K562 (cell line): ENCODE results near the gene MEIS2. TPM values are rescaled to one million over a fixed set of nuclear protein-coding genes. Genes with fewer than 3 reads are reported as not detected.

Experiments
- CC2D1A ChIP-seq: fragments of 450-650 bp; IDR thresholded peaks from 2 replicates; pipeline ENCODE4 v1.6.1; 2017; ENCODE audit warnings: mild to moderate bottlenecking
- CXXC5 ChIP-seq: fragments of 250-450 bp; sonication (Bioruptor Pico); IDR thresholded peaks from 2 replicates; pipeline ENCODE4 v1.8.0; 2022; ENCODE audit warnings: inconsistent platforms, mild to moderate bottlenecking, moderate library complexity
- FOS ChIP-seq: IDR thresholded peaks from 3 replicates; pipeline ENCODE4 v1.6.1; 2011; ENCODE audit not compliant: insufficient read length; ENCODE audit errors: extremely low read depth
- KAT8 ChIP-seq: fragments of 450-650 bp; IDR thresholded peaks from 2 replicates; pipeline ENCODE4 v1.6.1; 2016; ENCODE audit warnings: low read depth, mild to moderate bottlenecking
- MITF ChIP-seq: IDR thresholded peaks from 2 replicates; pipeline ENCODE4 v1.6.1; 2014; ENCODE audit warnings: antibody characterized with exemption
- NCOA2 ChIP-seq, 2 experiments: fragments of 450-650 bp; IDR thresholded peaks; 2 replicates each; pipeline ENCODE4 v1.6.1; 2018; ENCODE audit warnings: mild to moderate bottlenecking in 2 of 2, moderate library complexity in 1 of 2; ENCODE audit not compliant: partially characterized antibody in 2 of 2
- NR2C1 ChIP-seq, 2 experiments: fragments of 450-650 bp; IDR thresholded peaks; 2 replicates each; pipeline ENCODE4 v1.6.1; 2017; ENCODE audit warnings: mild to moderate bottlenecking in 2 of 2, antibody characterized with exemption in 1 of 2, inconsistent platforms in 1 of 2, missing compliant biosample characterization in 1 of 2, missing genetic modification characterization in 1 of 2
- PHF8 ChIP-seq: fragments of 200-600 bp; sonication (generic); IDR thresholded peaks from 2 replicates; pipeline ENCODE4 v1.6.1; 2012; ENCODE audit warnings: mixed run types, mild to moderate bottlenecking, inconsistent platforms, low read length, moderate library complexity, borderline replicate concordance
- RFX1 ChIP-seq: fragments of 450-650 bp; IDR thresholded peaks from 2 replicates; pipeline ENCODE4 v1.6.1; 2016; ENCODE audit warnings: mild to moderate bottlenecking, moderate library complexity
- SMARCC2 ChIP-seq: fragments of 450-650 bp; IDR thresholded peaks from 2 replicates; pipeline ENCODE4 v1.6.1; 2017; ENCODE audit warnings: antibody characterized with exemption, moderate library complexity, mild to moderate bottlenecking, low read depth
- TBP ChIP-seq: optimal IDR thresholded peaks from 2 replicates; pipeline ENCODE3; 2011; ENCODE audit warnings: low read depth, low read length, improper control_type of control experiment
- ZNF586 ChIP-seq: fragments of 450-650 bp; formaldehyde crosslinking; conservative IDR thresholded peaks from 2 replicates; pipeline ENCODE4 v1.4.0; 2020; ENCODE audit warnings: mild to moderate bottlenecking, moderate library complexity
- polyA plus RNA-seq, 8 experiments: library from polyadenylated mRNA; depleted of rRNA in 4 of 8; stranded (reverse) in 5 of 8; unstranded in 3 of 8; fragments of >200 nt; fragmentation: Nextera tagmentation in 2 of 8; fragmentation: Illumina TruSeq in 1 of 8; extraction: Ambion mirVana in 2 of 8; extraction: Trizol in 1 of 8; gene quantifications; 2 replicates each; pipeline versions ENCODE4 v1.2.1 to v1.2.3, GENCODE V29; 2011 to 2014; ENCODE audit warnings: inconsistent platforms in 1 of 8, missing spikeins in 1 of 8
- total RNA-seq, 7 experiments: library from RNA; depleted of rRNA in 6 of 7; stranded (reverse); fragments of >200 nt in 6 of 7; fragmentation: Illumina TruSeq in 2 of 7; extraction: Trizol in 2 of 7; gene quantifications; 2 replicates each; pipeline versions ENCODE4 v1.2.1 to v1.2.3, GENCODE V29; 2011 to 2021; ENCODE audit warnings: low replicate concordance in 1 of 7
- TF ChIP-seq, protein P1 (sequence below), 2 experiments: fragments of 450-650 bp in 1 of 2; IDR thresholded peaks; 2 replicates each; pipeline ENCODE4 v1.6.1; 2011 to 2017; ENCODE audit warnings: low read depth in 2 of 2, antibody characterized with exemption in 1 of 2, borderline replicate concordance in 1 of 2, low read length in 1 of 2, mild to moderate bottlenecking in 1 of 2, mixed read lengths in 1 of 2; ENCODE audit not compliant: control insufficient read depth in 1 of 2
- TF ChIP-seq, protein P2 (sequence below): fragments of 250-450 bp; sonication (Bioruptor Pico); IDR thresholded peaks from 2 replicates; pipeline ENCODE4 v1.5.0; 2021; ENCODE audit warnings: mild to moderate bottlenecking, moderate library complexity
- TF ChIP-seq, protein P3 (sequence below): sonication (generic); formaldehyde crosslinking; IDR thresholded peaks from 2 replicates; pipeline ENCODE4 v1.8.0; 2022; ENCODE audit warnings: mild to moderate bottlenecking, low read depth, missing genetic modification reagents

MEIS2 gene
- total and polyA plus RNA-seq, 9 of the 15 experiments (the other 6 are each of a cell fraction or from before 2014, with no cell fraction given) = 7.5 to 64.2 (median 22.3) TPM

GRCh38 chr15:36883713-36884517 lies 216.4 kb downstream of the MEIS2 start (continued):
- TF ChIP-seq, protein P1, sequence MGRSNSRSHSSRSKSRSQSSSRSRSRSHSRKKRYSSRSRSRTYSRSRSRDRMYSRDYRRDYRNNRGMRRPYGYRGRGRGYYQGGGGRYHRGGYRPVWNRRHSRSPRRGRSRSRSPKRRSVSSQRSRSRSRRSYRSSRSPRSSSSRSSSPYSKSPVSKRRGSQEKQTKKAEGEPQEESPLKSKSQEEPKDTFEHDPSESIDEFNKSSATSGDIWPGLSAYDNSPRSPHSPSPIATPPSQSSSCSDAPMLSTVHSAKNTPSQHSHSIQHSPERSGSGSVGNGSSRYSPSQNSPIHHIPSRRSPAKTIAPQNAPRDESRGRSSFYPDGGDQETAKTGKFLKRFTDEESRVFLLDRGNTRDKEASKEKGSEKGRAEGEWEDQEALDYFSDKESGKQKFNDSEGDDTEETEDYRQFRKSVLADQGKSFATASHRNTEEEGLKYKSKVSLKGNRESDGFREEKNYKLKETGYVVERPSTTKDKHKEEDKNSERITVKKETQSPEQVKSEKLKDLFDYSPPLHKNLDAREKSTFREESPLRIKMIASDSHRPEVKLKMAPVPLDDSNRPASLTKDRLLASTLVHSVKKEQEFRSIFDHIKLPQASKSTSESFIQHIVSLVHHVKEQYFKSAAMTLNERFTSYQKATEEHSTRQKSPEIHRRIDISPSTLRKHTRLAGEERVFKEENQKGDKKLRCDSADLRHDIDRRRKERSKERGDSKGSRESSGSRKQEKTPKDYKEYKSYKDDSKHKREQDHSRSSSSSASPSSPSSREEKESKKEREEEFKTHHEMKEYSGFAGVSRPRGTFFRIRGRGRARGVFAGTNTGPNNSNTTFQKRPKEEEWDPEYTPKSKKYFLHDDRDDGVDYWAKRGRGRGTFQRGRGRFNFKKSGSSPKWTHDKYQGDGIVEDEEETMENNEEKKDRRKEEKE (IDR thresholded peaks at IDR 0.05; ENCODE audit: borderline replicate concordance in 1 of 2, control insufficient read depth in 1 of 2, low read depth in 2 of 2, low read length in 1 of 2) = no peak
- TF ChIP-seq, protein P2, sequence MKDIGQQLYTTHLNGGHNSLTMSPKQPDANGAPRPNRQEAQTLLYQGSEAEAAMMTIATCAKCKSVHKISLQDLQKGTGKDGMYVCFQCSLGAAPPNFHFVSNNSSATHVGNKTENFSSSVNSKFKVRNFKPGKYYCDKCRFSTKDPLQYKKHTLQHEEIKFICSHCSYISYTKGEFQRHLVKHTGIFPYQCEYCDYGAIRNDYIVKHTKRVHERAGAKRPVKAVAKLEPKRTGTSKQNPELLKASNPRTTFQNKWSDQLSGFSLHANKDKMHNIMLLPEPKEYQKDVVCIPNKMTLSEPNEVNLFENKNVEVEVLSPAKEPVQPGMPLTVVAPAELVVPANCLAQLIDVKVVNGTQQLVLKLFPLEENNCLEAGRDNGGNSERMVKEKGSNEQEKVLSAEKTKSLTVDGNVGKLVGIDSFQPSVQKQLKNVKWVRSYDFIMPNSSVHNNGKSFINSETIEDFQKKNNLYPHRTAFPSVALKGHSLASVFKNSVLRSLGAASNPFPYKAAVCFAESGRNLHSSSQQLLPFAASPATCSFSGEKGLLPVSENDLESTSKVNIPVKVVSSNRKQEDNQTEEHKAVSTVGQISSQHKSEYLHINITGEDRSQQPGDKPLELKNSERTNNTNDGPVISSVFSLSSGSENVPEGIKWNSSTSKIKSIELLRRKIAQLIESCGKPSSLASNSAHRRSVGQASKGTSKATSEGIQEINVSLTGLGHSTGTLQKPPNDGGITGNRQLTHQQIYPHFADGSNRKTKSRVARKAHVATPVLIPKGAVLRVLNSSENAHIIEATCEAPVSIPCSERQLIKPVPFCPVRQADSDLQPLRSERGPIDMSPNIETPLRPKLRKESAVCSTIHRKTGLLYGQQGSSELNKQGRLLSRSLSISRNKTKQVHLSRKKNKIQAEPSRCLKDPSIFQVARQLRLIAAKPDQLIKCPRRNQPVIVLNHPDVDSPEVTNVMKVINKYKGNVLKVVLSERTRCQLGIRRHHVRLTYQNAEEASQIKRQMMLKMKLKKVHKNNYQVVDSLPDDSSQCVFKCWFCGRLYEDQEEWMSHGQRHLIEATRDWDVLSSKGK (CRISPR knock-in tag) = no peak
- TF ChIP-seq MITF = no peak
- TF ChIP-seq, protein P3, sequence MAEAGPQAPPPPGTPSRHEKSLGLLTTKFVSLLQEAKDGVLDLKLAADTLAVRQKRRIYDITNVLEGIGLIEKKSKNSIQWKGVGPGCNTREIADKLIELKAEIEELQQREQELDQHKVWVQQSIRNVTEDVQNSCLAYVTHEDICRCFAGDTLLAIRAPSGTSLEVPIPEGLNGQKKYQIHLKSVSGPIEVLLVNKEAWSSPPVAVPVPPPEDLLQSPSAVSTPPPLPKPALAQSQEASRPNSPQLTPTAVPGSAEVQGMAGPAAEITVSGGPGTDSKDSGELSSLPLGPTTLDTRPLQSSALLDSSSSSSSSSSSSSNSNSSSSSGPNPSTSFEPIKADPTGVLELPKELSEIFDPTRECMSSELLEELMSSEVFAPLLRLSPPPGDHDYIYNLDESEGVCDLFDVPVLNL (CRISPR knock-in tag) = no peak
- no peak for TF ChIP-seq PHF8
- peak; percentile 41; the same call in 1 of the 2 replicates for TF ChIP-seq CXXC5 (CRISPR knock-in tag)
- no peak for TF ChIP-seq FOS
- TF ChIP-seq NR2C1 (IDR thresholded peaks at IDR 0.05) = no peak
- TF ChIP-seq NR2C1 (tag; IDR thresholded peaks at IDR 0.05) = no peak
- no peak for TF ChIP-seq ZNF586 (CRISPR knock-in tag)
- no peak for TF ChIP-seq SMARCC2
- no peak for TF ChIP-seq RFX1
- peak; percentile 67 for TF ChIP-seq CC2D1A
- TF ChIP-seq KAT8 = no peak
- TF ChIP-seq TBP = no peak
- no peak for TF ChIP-seq NCOA2 (IDR thresholded peaks at IDR 0.05; ENCODE audit: partially characterized antibody in 2 of 2)
